ENCODE data around the gene GAS7.

- no peak for TF ChIP-seq NFYB (IDR thresholded peaks at IDR 0.05; ENCODE audit: insufficient read depth, low read depth, low read length)
- TF ChIP-seq ZNF24 (IDR thresholded peaks at IDR 0.05): no peak
These were observed 293.9 kb downstream of the GAS7 start for GRCh38 chr17:9904277-9905077.
